Measurements from ENCODE around the gene MAST4. TPM values are rescaled to one million over a fixed set of nuclear protein-coding genes. Genes with fewer than 3 reads are reported as not detected.
A peak's percentile ranks its signal among the peaks of the same experiment; 100 is the strongest.

Gene MAST4
- total and polyA plus RNA-seq, 2 donors: 12.9 to 69.1 TPM

DNA sequence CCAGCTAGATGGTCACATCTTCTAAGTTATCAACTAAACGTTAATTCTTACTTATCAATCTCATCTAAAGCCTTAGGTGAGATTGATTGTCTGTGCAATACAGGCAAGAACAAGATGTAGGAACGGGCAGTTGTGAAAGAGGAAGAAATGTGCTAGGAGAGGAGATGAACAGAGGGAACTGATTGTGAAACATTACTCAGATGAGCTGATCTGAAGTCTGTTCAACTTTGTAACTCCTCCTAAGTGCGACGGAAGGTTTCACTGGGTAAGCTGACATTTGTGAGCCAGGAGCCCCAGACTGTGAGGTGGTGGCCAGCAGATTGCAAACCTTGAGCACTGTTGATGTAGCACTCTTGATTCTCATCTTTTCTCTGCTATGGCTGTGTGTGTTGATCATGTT is 396.4 kb downstream of the MAST4 start:
- Histone ChIP-seq H3K36me3 (ENCODE audit: insufficient read depth) (peaks cover 2% of the 10 kb centered on the region), H3K27ac (ENCODE audit: low read depth) (no peak overlapping the region), H3K4me3 (ENCODE audit: low read depth, low read length) (no peak overlapping the region), H3K4me1 (ENCODE audit: insufficient read depth) (peaks cover 2% of the 10 kb centered on the region)
- DNase-seq (ENCODE audit: extremely low spot score): no peak
- 62% methylated on average over 4 of the region's 4 CpGs for WGBS

DNA sequence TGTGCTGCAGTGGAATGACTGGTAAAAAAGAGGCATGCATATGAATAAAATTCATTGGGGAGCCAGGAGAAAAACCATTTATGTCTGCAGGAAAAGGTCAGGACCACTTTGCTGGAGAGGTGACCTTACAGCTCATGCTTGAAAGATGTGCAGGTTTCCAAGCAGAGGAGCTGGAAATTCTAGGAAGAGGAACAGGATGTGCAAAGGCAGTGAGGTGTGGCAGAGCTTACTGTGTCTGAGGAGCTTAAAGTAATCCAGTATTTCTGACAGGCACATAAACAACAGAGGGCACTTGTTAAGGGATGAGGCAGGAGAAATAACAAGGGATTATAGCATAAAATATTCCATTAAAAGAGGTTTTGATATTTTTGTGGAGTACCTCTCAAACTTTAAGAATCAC is 397.3 kb downstream of the MAST4 start:
- Histone ChIP-seq H3K36me3 (ENCODE audit: insufficient read depth) (peaks cover 2% of the 10 kb centered on the region), H3K27ac (ENCODE audit: low read depth) (no peak overlapping the region), H3K4me3 (ENCODE audit: low read depth, low read length) (no peak overlapping the region), H3K4me1 (ENCODE audit: insufficient read depth) (peaks cover 2% of the 10 kb centered on the region)
- DNase-seq (ENCODE audit: extremely low spot score): no peak

DNA sequence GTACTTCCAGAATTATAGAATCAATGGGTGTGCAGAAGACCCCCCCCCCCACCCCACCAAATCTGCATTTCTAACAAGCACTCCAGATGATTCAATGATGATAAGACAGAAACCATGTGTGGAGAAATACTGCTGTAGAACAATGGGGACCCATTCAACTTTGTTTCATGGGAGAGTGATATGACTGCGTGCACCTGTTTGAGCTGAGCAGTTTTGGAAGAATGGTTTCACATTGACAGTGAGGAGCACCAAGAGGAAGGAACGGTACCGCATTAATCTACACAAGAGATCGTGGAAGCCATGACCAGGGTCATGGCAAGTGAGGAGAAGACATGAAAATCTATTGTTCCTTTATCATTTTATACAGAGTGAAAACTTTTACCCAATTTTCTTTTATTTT is 397.7 kb downstream of the MAST4 start:
- WGBS: 96% methylated on average over 4 of the region's 4 CpGs

DNA sequence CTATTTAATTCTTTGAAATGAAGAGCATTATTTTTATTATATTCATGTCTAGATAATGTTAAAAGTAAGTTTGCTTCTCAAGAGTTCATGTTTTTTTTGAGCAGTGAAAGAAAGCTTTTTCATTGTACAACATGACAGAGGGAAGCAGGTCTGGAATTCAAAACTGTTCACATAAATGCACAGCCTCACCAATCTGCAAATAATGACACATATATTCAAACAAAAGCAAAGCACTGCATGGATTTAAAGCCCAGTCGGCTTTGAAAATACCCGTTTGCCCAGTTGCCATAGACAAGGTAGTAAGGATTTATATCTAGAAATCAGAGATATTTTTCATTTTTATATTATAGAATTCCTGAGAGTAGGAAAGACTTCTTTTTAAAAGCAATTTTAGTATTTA is 398.6 kb downstream of the MAST4 start:
- no peak overlapping the region for H3K27ac ChIP-seq (ENCODE audit: low read depth)
- no peak overlapping the region for H3K4me3 ChIP-seq (ENCODE audit: low read depth, low read length)
- 84% methylated on average over 2 of the region's 2 CpGs for WGBS
- H3K36me3 ChIP-seq (ENCODE audit: insufficient read depth): peaks cover 2% of the 10 kb centered on the region
- no peak for DNase-seq (ENCODE audit: extremely low spot score)
- H3K4me1 ChIP-seq (ENCODE audit: insufficient read depth): peaks cover 2% of the 10 kb centered on the region

More for the DNA sequence above, 397.7 kb downstream of the MAST4 start:
- no peak overlapping the region for H3K27ac ChIP-seq (ENCODE audit: low read depth)
- no peak for DNase-seq (ENCODE audit: extremely low spot score)
- peaks cover 2% of the 10 kb centered on the region for H3K4me1 ChIP-seq (ENCODE audit: insufficient read depth)
- no peak overlapping the region for H3K4me3 ChIP-seq (ENCODE audit: low read depth, low read length)
- H3K36me3 ChIP-seq (ENCODE audit: insufficient read depth): peaks cover 2% of the 10 kb centered on the region

DNA sequence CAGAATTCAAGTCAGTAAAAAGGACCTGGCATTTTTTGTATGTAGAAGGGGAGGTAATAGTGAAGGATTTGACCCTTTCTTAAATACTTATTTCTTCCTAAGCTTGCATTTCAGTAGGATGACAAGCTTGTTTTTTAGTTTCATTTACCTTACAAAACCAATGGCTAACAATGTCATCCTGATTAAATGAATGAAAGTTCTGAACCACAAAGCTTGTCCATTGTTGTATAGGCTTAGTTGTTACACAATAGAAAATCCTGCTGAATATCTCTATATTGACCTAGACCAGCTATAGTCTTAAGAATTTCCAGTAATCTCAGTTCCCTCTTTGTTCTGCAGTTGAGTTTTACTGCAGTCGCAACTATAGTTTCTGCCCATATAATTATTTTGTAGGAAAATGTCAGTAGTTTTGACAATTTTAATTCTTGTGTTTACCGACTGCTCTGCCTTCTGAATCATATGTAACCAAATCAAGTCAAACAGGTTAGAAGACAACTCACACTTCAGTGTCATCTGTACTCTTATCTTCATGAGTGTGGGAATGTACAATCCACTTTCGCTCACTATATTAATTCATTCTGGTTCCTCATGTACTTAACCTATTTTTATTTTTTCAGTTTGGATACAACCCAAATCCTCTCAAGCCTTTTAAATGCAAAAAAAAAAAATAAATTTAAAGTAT is 404.7 kb downstream of the MAST4 start:
- 89% methylated on average over 3 of the region's 3 CpGs for WGBS
- no peaks in the 10 kb centered on the region for H3K4me1 ChIP-seq (ENCODE audit: insufficient read depth)
- H3K4me3 ChIP-seq (ENCODE audit: low read depth, low read length): no peak overlapping the region
- no peak for DNase-seq (ENCODE audit: extremely low spot score)
- no peaks in the 10 kb centered on the region for H3K36me3 ChIP-seq (ENCODE audit: insufficient read depth)
- H3K27ac ChIP-seq (ENCODE audit: low read depth): no peak overlapping the region

DNA sequence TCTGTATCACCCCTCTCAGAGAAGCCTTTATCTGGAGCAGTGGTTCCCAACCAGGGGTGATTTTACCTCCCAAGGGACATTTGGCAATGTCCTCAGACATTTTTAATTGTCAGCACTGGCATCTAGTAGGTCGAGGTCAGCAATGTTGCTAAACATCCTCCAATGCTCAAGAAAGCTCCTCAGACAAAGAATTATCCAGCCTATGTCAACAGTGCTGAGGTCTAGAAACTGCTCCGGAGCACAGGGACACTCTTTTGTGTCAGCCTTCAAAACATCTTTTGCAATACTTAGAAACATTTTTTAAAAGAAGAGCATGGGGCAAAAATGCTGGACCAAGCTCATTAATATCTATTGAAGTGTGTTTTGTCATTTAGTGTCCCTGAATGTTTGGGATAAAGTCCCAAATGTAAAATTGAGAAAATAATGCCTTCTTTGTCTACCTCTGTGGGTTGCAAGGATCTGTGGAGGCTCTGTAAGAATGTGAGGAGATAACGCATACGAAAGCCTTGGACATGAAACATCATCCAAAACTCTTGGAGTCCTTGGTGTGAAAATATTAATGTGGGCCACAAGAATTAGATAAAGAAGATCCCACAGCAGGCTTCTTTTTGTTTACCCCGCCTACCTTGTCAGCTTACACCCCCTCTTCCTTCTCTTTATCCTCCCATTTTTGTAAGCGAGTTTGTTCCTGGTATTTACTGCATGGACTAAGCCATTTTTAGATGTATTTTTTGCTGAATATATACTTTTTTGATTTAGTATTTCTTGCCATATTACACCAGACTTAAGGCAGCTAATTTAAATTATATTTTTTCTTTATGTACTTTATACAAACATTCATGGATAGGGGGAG is 406.9 kb downstream of the MAST4 start:
- WGBS: 36% methylated on average over 6 of the region's 6 CpGs
- H3K4me1 ChIP-seq (ENCODE audit: insufficient read depth): no peaks in the 10 kb centered on the region
- no peaks in the 10 kb centered on the region for H3K36me3 ChIP-seq (ENCODE audit: insufficient read depth)
- H3K4me3 ChIP-seq (ENCODE audit: low read depth, low read length): peak overlapping the region; percentile 62
- DNase-seq (ENCODE audit: extremely low spot score): no peak
- peak overlapping the region; percentile 78 for H3K27ac ChIP-seq (ENCODE audit: low read depth)

DNA sequence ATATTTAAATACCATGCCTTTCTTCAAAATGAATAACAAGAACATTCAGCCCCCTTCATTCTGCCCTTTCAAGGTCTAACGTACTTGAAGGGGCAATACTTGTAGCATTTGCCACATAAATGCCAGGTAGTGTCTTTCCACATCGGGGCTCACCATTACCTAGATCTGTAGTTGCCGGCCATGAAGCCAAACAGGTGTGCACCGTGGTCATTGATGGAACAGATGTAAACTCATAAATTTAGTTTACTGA is 407.4 kb downstream of the MAST4 start:
- 1% methylated on average over 4 of the region's 4 CpGs for WGBS
- Histone ChIP-seq H3K27ac (ENCODE audit: low read depth) (peak overlapping the region; percentile 78), H3K4me3 (ENCODE audit: low read depth, low read length) (peak overlapping the region; percentile 62), H3K36me3 (ENCODE audit: insufficient read depth) (no peaks in the 10 kb centered on the region), H3K4me1 (ENCODE audit: insufficient read depth) (no peaks in the 10 kb centered on the region)
- no peak for DNase-seq (ENCODE audit: extremely low spot score)

DNA sequence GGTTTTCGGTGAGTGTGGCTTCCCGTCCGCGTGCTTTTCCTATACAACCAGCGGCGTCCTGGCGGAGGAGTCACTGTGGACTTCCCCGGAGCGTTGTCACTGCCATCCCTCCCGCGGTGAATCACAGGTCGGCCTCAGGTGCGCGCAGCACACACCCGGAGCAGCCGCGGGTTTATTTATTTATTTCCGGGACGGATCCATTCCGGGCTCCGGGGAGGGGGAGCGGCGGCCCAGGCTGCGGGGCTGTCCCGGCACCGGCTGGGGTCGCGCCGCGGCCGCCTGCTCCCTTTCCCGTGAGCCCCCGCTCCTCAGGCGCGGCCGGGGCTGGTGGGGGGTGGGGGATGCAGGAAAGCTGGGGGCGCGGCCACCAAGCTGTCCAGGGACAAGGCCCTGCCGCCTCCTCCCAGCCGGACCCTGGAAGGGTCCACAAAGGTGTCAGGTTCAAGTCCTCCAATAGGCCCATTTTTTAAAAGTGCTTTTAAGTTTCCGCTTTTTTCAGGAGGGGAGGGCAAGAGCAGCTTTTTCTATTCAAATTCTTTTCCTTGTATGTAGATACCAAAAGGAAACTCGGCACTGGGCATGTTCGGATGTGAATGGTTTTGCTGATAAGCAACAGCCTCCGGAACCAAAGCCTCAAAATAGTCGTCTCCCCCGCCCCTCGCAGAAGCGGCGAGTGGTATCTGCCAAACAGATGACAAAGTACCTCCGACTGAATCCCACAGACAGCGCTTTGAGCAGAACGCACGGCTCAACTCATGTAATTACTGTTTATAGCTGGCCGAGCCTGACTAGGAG is 407.9 kb downstream of the MAST4 start:
- Histone ChIP-seq H3K36me3 (ENCODE audit: insufficient read depth) (no peaks in the 10 kb centered on the region), H3K27ac (ENCODE audit: low read depth) (peak overlapping the region; percentile 78), H3K4me1 (ENCODE audit: insufficient read depth) (no peaks in the 10 kb centered on the region), H3K4me3 (ENCODE audit: low read depth, low read length) (peak overlapping the region; percentile 62)
- peak; percentile 90 for DNase-seq (ENCODE audit: extremely low spot score)
- WGBS: under 1% methylated on average over 54 of the region's 54 CpGs

DNA sequence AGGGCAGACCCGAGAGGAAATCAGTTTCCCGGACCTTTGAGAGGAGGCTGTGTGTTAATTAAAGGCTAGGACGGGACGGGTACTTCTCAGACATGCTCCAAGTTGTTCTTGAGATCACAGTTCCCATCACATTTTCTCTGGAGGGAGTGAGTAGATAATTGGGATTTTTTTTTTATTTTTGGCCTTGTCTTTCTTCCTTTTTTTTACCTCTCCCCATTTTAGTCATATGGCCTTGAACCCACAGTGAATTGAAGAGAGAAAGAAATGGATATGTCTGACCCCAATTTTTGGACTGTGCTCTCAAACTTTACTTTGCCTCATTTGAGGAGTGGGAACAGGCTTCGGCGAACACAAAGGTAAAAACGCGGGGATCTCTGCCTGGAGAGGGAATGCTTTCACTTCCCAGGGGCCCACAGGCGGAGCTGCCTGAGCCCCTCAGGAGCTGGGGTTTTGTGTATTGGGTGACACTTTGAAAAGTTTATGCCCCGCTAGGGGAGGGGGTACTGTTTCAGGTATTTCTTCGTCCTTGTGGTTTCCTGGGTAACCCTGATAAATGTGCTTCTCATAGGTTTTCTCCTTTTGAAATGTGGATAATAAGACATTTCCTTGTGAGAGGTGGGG is 408.6 kb downstream of the MAST4 start:
- no peak for DNase-seq (ENCODE audit: extremely low spot score)
- Histone ChIP-seq H3K36me3 (ENCODE audit: insufficient read depth) (no peaks in the 10 kb centered on the region), H3K4me3 (ENCODE audit: low read depth, low read length) (peak overlapping the region; percentile 62), H3K4me1 (ENCODE audit: insufficient read depth) (no peaks in the 10 kb centered on the region), H3K27ac (ENCODE audit: low read depth) (peak overlapping the region; percentile 62)
- WGBS: 10% methylated on average over 11 of the region's 11 CpGs

DNA sequence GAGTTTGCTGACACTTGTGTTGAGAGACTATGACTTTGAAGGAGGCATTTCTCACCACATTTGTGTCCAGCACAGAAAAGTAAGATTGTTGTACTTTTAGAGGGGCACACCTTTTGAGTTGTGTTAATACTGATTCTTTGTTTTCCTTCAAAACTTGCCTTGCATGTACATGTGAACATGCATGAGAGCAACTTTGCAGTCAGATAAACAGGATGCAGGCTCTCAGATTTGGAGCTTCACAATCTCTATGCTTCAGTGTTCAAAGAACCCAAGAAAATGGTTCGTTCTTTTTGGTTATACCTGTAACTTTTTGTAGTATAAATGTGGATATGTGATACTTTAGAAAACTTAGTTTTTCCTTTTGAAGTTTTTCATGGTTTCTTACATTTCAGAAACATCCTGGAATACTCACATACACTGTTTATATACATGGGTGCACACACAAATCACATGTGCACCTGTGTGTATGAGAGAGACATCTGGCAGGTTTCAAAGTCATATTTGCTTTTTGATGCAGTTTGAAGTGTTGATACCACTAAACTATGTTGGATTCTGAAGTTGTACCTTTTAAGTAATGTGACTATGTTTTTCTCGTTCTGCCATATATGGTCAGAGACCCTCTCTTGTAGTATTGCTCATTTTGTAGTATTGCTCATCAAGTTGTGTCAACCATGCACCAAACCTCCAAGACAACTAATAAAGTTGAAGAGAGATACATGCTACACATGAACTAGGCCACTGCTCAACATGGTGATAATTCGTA is 409.7 kb downstream of the MAST4 start:
- H3K36me3 ChIP-seq (ENCODE audit: insufficient read depth): no peaks in the 10 kb centered on the region
- peak overlapping the region; percentile 62 for H3K4me3 ChIP-seq (ENCODE audit: low read depth, low read length)
- H3K4me1 ChIP-seq (ENCODE audit: insufficient read depth): peaks cover 2% of the 10 kb centered on the region
- no peak overlapping the region for H3K27ac ChIP-seq (ENCODE audit: low read depth)
- DNase-seq (ENCODE audit: extremely low spot score): no peak
- WGBS: 73% methylated on average over 3 of the region's 3 CpGs

DNA sequence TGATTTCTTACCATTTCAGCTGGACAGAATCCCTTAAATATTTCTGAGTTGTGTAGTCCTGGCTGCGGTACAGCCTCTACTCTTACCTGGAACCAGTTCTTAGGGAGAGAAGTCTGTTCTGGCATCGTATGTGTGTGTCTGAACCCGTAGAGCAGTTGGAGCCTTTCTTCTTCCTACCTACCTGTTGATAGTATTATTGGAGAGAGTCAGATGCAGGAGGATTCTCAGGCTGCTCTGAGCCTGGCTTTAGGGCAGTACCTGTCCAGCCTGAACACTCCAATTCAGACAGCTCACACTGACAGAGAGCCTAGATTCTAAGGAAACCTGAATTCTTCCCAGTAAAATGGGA is 410.3 kb downstream of the MAST4 start:
- 83% methylated on average over 3 of the region's 3 CpGs for WGBS
- no peak overlapping the region for H3K27ac ChIP-seq (ENCODE audit: low read depth)
- peaks cover 2% of the 10 kb centered on the region for H3K4me1 ChIP-seq (ENCODE audit: insufficient read depth)
- no peak overlapping the region for H3K4me3 ChIP-seq (ENCODE audit: low read depth, low read length)
- H3K36me3 ChIP-seq (ENCODE audit: insufficient read depth): no peaks in the 10 kb centered on the region
- DNase-seq (ENCODE audit: extremely low spot score): no peak

DNA sequence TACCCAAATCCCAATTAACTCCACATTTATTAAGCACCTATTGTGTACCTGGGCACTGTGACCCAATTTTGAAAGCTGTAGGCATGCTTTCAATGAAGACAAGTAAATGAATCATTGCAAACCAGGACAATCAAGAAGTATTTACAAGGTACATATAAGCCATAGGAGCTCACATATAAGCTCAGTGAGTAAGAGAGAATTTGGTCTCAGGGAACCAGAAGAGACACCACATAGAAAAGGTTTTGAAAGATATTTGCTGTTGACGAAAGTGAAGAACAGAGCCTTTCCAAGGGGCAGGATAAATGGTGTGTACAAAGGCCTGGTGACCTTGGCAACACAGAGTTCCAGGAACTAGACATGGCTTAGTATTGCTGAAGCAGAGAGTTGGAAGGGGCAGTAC is 412.8 kb downstream of the MAST4 start:
- no peaks in the 10 kb centered on the region for H3K36me3 ChIP-seq (ENCODE audit: insufficient read depth)
- DNase-seq (ENCODE audit: extremely low spot score): no peak
- peaks cover 2% of the 10 kb centered on the region for H3K4me1 ChIP-seq (ENCODE audit: insufficient read depth)
- H3K4me3 ChIP-seq (ENCODE audit: low read depth, low read length): no peak overlapping the region
- no peak overlapping the region for H3K27ac ChIP-seq (ENCODE audit: low read depth)
- 85% methylated on average over 1 of the region's 1 CpG for WGBS

All from urinary bladder (tissue), 4 donors.